ENCODE measurements around the gene MRPL34. TPM values are rescaled to one million over a fixed set of nuclear protein-coding genes. Genes with fewer than 3 reads are reported as not detected.

MRPL34 gene
- total and polyA plus RNA-seq, 9 of the 15 experiments (the other 6 are each of a cell fraction or from before 2014, with no cell fraction given) = 11.5 to 256 (median 72.5) TPM

DNA sequence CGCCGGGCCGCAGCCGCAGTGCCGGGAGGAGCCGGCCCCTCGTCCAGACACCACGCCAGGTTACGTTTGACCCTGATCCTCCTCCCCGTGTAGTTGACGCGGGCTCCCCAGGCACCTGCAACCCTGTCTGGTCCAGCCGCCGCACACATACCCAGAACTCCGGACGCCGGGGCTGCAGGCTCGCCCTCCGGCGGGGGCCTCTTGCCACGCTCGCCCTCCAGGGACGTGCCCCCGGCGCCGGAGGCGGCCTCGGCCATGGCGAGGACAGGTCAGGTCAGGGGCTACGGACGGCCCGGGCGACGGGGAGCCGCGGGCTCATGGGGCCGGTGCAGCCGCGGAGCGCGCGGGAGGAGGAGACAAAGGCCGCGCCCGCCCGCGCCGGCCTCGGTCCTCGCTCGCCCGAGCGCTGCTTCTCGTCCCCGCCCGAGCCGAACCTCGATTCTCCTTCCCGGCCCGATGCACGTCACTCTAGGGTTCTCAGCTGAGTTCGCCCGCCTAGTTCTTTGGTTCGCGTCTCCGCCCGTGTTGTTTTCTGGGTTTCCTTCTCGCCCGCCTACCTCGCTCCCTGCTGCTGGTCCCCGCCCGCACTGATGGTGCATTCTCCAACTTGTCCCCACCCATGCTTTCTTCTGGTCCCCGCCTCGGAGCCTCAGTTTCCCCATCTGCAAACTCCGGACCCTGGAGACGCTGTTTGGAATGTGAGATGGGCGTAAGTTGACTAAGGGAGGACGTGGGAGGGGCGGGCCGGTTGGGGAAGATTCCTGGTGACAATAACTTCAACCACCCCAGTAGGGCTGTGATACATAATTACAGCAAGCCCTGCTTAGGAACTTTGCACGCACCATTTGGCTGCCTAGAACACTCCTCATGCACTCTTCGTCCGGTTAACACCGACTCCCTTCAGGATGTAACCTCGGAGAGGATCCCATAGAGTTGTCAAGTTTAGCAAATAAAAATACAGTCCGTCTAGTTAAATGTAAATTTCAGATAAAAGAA is 29.0 kb downstream of the MRPL34 start, which contains the start of gene ANO8 (continued):
- TF ChIP-seq ZBTB40 (IDR thresholded peaks at IDR 0.05) (peak; percentile 64), ZBTB40 (CRISPR knock-in tag; IDR thresholded peaks at IDR 0.05) (no peak), NR2F6 (CRISPR knock-in tag; IDR thresholded peaks at IDR 0.05) (no peak), ZNF644 (tag; IDR thresholded peaks at IDR 0.05; ENCODE audit: low read depth) (no peak), HSF4 (CRISPR knock-in tag; IDR thresholded peaks at IDR 0.05; ENCODE audit: borderline replicate concordance) (no peak), TCFL5 (CRISPR knock-in tag; conservative IDR thresholded peaks at IDR 0.05) (no peak), ZNF133 (CRISPR knock-in tag; IDR thresholded peaks at IDR 0.05) (no peak), BRD4 (IDR thresholded peaks at IDR 0.05) (no peak; the same call in 1 of the 2 replicates), MYNN (IDR thresholded peaks at IDR 0.05) (peak; percentile 67; the same call in 1 of the 2 replicates), MYNN (CRISPR knock-in tag; IDR thresholded peaks at IDR 0.05) (no peak), NFYB (IDR thresholded peaks at IDR 0.05; ENCODE audit: extremely low read depth, insufficient read length) (no peak)
- TF ChIP-seq, protein P1, sequence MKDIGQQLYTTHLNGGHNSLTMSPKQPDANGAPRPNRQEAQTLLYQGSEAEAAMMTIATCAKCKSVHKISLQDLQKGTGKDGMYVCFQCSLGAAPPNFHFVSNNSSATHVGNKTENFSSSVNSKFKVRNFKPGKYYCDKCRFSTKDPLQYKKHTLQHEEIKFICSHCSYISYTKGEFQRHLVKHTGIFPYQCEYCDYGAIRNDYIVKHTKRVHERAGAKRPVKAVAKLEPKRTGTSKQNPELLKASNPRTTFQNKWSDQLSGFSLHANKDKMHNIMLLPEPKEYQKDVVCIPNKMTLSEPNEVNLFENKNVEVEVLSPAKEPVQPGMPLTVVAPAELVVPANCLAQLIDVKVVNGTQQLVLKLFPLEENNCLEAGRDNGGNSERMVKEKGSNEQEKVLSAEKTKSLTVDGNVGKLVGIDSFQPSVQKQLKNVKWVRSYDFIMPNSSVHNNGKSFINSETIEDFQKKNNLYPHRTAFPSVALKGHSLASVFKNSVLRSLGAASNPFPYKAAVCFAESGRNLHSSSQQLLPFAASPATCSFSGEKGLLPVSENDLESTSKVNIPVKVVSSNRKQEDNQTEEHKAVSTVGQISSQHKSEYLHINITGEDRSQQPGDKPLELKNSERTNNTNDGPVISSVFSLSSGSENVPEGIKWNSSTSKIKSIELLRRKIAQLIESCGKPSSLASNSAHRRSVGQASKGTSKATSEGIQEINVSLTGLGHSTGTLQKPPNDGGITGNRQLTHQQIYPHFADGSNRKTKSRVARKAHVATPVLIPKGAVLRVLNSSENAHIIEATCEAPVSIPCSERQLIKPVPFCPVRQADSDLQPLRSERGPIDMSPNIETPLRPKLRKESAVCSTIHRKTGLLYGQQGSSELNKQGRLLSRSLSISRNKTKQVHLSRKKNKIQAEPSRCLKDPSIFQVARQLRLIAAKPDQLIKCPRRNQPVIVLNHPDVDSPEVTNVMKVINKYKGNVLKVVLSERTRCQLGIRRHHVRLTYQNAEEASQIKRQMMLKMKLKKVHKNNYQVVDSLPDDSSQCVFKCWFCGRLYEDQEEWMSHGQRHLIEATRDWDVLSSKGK (CRISPR knock-in tag; IDR thresholded peaks at IDR 0.05) = no peak
- TF ChIP-seq, protein P2, sequence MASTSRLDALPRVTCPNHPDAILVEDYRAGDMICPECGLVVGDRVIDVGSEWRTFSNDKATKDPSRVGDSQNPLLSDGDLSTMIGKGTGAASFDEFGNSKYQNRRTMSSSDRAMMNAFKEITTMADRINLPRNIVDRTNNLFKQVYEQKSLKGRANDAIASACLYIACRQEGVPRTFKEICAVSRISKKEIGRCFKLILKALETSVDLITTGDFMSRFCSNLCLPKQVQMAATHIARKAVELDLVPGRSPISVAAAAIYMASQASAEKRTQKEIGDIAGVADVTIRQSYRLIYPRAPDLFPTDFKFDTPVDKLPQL (IDR thresholded peaks at IDR 0.05; ENCODE audit: extremely low read depth, insufficient read length) = no peak

Measured in K562 (cell line).